ENCODE results near the gene MACIR.
A peak's percentile ranks its signal among the peaks of the same experiment; 100 is the strongest.
"Not testable (repeated sequence)": the region's sequence is repeated elsewhere in the genome, so short reads cannot be mapped to it uniquely, and the experiment has no call there.

The MACIR gene, protein sequence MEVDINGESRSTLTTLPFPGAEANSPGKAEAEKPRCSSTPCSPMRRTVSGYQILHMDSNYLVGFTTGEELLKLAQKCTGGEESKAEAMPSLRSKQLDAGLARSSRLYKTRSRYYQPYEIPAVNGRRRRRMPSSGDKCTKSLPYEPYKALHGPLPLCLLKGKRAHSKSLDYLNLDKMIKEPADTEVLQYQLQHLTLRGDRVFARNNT
- 3.7 to 6.0 (median 5.4) reads per million in 4 experiments for total RNA-seq

DNA sequence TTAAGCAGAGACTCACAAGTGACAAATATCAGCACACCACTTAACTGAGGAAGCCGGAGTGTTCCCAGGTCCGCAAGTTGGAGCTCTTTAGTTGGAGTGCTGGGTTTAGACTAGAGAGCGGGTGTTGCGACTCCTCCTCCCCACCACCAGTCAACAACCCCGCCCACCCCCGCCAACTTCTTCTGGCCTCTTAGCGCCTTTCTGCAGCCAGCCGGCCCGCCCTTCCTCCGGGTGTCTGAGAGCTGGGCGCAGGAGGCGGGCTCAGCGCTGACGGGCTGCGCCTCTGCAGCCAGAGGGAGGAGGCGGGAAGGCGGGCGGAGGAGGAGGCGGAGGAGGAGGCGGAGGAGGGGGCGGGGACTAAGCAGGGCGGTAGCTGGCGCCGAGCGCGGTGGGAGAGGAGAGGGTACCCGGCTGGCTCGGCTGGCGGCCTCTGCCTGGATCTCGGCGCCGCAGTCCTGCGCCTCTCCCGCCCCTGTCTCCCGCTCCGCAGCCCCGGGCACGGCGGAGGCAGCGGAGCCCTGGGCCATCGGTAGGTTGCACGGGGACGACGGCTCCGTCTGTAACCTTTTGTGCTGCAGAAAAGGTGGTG lies at the start of gene MACIR:
Gene MACIR (plus strand): TSS at position 396 of the 589 bp plus-strand sequence. CDS start 17,157 bp downstream, outside the sequence.
- peak; percentile 87 for DNase-seq

DNA sequence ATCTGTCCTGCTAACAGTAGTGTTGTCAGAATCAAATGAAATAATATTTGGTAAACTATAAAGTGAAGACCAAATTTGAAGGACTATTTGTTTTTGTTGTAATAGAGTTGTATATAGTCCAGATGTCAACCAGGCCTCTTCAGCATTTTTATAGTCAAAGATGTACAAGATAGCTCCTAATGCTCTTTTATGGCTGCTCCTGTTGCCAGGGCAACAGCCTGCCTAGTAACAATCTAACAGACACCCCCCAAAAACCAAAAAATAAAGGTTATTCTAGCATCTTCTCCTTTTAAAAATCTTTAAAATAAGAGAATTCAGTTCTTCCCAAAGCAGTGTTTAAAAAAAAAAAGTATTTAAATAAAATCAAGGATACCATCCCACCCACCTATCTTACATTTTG lies 49.5 kb upstream of the MACIR start:
- DNase-seq: no peak

DNA sequence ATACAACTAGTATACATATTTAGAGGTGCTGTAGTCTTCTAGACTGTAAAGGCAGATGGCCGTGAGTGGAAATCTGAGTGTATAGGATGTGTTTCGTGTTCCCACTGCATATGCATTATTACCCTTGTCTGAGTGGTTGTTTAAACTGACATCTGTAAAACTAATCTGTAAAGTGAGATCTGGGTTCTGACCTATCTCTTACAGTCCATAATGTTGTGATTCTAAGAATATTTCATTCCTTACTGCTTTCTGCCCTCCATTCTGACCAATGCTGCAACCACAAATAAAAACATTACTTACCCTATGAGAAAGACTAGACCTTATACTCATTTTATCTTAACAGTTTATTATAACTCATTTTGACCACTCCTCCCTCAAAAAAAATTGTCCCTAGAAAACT lies 47.6 kb upstream of the MACIR start:
- DNase-seq: no peak

DNA sequence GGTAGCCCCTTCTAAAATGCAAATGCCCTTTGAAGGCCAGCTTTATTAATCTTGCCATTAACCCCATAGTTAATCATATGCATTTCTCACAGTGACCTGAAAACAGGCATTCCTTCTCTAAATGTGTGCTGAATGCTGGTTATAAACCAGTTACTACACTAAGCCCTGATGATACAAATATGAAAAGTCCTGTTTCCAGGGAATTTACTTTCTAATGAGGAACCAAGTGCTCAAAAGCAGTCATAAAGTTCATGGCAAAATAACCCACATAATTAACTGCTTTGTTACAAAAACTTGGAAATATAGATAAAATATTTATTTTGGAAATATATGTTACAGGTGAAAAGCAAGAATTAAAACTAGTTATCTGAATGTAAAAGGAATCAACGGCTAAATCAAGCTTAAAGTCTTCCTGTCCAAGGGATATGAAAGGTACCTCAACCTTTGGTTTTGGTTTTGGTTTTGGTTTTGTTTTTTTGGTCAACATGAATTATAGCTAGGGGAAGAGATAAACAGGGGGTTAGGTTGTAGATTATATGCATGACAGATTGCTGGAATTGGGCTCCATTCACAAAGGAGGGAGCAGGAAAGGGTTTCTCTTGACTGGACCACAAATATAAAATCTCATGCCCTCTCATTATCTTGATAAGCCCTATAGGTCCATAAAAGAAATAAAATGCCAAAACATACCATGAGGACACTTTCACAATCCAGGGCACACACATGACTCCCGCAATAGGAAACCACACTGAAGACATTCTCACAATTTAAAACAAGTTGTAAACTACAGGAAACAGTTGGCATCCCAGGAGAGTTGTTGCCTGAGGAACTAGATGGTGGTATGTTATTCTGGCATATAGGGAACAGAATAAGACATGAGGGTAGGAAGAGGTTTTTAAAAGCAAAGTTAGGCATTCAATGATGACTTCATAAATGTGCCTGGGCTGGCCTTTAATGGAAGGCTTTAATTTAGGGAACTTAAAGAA lies 46.7 kb upstream of the MACIR start:
- DNase-seq: no peak

DNA sequence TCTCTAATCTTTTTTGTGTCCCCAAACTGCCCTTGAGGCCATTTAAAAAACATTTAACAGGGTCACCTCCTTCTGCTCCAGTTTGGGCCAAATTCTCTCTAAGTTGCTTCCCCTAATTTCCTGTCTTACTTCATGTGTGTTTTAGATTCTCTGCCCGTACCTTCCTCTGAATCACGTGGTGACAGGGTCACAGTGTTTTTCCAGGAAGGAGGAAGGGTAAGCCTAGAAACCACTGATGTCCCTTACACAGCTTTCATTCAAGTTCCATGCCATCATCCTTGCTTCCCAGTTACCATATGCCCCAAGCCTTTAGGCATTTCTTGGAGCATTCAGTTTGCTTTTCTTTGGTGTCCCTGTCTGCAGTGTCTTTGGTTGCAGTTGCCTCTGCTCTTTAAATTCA lies 42.4 kb upstream of the MACIR start:
- no peak for DNase-seq

DNA sequence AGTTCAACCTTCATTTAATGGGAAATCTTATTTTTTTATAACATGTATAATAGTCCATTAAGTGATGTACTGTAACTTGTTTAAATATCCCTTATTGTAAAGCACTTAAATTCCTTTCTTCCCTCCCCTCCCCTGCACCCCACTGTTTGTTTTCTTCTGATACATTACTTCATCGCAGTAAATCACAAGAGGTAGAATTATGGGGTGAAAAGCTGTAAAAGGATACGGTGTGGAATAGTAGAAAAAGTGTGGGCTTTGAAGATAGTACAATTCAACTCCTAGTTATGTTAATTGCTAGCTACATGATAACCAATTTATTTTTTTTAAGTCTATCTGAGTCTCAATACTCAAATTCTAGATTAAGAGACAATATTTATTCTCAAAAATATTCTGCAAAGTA lies 41.9 kb upstream of the MACIR start:
- no peak for DNase-seq

DNA sequence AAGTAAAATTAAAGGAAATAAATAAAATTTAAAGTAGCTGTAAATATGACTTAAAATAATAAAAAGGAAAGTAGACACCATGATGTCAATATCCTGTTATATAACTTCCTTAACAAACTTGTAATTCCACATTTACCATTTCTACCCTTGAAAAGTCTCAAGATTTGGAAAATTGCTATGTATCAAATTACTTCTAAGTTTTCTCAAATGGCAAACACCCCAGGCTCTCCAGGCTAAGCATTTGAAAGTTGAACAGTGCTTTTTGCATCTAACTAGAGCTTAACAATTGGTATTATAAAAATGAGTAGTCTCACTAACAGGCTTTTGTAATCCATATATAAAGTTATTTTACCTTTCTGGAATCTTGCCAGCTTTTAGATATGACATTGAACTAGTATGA lies 41.5 kb upstream of the MACIR start:
- no peak for DNase-seq

DNA sequence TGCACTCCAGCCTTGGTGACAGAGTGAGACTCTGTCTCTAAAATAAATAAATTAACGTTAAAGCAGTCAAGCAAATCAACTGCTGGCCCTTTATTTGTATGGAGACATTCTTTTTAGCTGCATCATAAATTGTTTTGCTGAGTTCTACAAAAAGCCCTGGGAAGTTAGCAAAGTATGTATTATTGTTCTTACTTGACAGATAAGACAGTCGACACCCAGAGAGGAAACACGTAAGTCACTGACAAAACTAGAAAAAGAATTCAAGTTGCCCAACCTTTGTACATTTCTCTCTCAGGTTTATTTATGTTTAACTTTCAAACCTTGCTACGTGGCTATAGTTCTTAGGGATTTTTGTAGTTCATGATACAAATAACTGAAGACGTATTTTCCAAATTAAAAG lies 40.4 kb upstream of the MACIR start:
- DNase-seq: no peak

DNA sequence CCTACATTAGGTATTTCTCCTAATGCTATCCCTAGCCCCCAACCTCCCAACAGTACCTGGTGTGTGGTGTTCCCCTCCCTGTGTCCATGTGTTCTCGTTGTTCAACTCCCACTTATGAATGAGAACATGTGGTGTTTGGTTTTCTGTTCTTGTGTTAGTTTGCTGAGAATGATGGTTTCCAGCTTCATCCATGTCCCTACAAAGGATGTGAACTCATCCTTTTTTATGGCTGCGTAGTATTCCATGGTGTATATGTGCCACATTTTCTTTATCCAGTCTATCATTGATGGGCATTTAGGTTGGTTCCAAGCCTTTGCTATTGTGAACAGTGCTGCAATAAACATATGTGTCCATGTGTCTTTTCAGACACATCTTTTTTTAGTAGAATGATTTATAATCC lies 39.5 kb upstream of the MACIR start:
- DNase-seq: not testable (repeated sequence)

DNA sequence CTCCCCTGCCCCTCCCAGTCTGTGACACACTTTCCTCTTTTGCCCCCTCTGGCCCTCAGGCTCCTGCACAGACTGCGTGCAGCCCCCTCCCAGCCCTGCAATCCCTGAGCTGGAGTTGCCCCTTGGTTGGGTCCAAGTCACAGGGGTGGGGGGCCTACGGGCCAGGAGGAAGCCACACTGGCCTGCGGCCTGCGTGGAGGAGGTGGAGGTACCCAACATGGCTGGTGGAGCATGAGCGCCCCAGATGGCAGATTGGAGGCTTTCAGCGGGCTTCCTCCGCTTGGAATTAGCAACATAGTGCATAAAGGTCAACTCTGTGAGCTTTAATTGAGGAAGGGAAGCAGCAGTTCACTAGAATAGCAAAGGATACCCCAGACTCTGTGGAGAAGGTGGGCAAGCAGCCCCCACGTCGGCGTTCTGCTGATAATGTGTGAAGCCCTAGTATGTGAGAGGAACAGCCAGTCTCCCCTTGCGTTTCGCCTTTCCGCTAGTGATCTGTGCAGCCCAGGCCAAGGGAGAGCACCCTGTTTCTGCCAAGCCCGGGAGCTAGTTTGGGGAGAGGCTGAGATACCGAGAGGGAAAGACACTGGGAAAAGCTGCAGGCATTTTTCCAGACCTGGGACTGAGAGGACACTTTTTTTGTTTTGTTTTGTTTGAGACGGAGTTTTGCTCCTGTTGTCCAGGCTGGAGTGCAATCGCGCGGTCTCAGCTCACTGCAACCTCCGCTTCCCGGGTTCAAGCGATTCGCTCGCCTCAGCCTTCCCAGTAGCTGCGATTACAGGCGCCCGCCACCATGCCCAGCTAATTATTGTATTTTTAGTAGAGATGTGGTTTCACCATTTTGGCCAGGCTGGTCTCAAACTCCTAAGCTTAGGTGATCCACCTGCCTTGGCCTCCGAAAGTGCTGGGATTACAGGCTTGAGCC lies 35.3 kb upstream of the MACIR start:
- DNase-seq: no peak

DNA sequence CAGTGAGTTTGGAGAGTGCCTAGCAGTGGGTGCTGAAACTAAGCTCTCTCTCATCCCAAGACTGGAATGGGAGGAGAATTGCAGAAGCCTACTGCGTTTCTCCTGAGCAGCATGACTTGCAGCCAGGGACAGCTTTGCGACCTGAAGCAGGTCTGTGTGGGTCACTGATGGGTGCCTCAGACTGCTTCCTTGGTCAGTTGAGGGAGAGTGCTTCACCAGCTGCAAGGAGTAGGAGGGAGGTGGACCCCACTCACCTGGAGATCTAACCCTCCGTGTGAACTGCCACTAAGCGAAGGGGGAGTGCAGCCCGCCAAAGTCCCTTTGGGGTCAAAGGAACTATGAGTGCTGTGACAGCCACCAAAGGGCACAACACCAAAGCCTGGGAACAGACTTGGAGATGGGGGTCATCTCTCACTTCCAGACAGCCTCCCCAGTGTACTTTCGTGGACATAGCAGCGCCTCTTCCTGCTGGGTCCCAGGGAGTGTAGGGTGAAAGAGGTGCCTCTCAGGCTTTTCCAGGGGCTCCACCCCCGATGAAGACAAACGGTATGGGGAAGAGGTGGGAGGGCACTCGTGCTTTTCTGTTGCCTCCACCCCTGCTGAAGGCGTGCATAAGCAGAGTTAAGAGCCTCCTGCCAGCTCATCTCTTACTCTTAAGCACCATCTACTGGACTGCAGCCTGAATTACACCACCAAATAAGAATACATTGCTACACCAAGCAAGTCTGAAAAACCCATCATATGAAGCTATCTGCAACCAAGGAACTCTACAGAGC lies 34.3 kb upstream of the MACIR start:
- DNase-seq: no peak

DNA sequence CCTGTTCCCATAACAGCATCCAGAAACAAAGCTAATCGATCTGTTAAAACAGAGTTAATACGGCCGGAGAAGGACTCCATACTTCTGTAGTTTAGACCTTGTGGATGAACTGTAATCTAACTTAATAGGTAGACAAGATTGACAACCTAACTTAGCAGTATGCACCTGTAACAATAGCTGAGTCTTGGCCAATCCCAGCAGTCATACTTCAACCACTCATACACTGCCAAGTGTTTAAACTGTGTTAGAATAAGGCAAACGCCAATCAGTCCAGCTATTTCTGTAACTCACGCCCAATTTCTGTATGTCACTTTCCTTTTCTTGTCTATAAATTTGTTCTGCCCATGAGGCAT lies 33.7 kb upstream of the MACIR start:
- no peak for DNase-seq

DNA sequence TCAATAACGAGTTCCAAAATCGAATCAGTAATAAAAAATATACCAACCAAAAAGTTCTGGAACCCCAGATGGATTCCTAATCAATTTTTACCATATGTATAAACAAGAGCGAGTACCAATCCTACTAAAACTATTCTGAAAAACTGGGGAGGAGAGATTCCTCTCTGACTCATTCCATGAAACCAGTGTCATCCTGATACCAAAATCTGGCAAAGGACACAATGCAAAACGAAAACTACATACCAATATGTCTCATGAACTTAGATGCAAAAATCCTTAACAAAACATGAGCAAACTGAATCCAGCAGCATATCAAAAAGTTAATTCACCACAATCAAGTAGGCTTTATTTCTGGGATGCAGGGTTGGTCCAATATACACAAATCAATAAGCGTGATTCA lies 30.5 kb upstream of the MACIR start:
- no peak for DNase-seq

DNA sequence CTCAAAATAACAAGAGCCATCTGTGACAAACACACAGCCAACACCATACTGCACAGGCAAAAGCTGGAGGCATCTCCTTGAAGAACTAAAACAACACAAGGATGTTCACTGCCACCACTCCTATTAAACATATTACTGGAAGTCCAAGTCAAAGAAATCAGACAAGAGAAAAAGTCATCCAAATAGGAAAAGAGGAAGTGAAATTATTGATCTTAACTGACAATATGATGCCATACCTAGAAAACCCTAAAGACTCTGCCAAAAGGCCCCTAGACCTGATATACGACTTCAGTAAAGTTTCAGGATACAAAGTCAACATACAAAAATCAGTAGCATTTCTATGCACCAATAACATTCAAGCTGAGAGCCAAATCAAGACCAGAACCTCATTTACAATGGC lies 30.0 kb upstream of the MACIR start:
- DNase-seq: no peak

DNA sequence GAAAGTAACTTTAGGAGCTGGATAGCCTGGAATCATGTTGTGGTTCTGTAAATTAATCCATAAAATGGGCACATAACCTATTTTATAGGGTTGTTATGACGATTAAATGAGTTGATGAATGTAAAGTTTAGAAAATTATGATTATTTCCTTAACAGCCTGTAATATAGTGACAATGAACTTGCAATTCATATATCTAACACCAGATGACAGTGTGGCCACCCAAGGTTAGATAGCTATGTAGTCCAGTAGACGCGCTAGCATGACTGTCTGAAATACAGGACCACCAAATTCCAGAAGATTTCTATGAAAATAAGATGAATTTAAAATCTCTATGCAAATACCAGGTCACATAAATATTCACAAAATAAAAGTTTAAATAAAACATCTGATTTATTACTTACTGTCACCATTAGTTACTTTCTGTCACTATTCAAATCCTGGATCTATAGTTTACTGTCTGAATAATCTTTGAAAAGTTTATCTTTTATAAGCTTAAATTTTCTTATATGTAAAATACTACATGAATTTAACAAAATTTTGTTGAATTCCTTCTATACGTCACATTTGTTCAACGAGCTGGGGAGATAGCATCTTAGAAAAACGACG lies 26.1 kb upstream of the MACIR start:
- no peak for DNase-seq

DNA sequence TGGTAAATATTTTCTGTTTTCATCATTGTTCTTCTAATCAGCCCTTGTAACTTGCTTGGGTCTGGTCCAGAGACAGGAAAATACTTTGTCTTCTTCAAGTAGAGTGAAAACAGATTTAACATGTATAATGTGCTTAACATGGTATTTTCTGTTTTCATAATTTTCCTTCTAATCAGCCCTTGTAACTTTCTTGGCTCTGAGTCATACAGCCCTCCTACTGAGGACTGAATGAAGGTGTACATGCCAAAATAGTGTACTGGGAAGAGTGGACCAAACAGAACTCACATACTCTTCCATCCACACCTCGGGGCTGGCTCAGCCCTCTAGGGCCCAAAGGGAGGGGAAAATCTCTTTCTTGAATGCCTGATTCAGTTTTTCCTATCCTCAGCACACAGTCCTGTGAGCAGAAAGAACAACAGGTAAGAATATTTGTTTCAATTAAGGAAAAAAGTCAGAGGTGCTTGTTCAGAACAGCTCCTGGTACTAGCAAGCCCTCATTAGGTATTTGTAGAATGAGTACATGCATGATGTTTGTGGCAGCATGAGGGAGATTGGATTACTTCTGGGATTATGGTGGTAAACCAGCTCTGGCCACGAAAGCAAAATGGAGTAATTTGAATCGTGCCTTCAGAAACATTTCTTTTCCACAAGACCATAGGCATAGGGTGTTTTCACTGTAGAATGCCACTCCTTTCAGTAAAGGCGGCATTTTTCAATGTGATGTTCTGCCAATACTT lies 24.2 kb upstream of the MACIR start:
- no peak for DNase-seq

DNA sequence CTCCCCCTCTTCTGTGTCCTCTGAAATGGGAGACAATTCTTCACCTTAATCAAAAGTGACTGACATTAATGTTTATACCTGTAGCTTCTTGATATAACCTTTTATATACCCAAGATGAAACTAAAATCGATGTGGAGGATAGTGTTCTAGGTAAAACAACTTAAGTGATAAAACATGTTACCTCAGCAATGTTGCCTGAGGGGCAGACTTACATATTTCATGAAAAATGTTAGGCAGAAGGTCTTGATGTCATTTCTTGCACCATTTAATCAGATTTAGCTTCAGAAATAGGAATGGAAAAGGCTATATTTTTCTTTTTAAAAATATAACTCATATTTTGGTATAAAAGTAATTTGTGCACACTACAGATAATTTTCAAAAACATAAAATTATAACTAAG lies 22.7 kb upstream of the MACIR start:
- no peak for DNase-seq

DNA sequence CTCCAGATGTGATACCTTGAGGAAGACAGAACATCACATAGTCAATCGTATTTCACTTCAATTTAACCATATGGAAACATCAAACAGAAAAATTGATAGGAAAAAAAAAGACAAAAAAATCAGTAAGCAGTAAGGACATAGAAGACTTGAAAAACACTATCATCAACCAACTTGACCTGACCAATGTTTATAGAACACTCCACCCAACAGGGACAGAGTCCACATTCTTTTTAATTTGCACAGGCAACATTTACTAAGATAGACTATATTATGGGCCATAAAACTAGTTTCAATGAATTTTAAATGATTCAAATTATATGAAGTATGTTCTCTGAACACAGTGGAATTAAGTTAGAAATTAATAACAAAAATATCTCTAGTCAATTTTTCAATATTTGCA lies 20.8 kb upstream of the MACIR start:
- DNase-seq: no peak

DNA sequence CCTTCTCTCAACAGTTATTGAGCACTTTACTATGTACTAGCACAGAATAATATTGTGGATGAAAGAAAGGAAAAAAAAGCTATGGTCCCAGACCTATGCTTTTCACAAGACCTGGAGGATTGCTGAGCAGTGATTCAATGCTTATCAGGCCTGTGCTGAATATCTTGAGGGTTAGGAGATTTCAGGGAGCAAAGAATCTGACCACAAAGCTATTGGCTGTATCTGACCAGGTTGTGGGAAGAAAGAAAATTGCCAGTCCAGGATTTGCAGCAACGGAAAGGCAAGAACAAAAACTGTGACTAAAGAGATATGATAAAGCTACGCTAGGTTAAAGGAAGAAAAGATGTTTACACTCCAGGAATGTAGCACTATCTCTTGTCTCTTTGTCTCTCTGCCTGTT lies 14.9 kb upstream of the MACIR start:
- no peak for DNase-seq

DNA sequence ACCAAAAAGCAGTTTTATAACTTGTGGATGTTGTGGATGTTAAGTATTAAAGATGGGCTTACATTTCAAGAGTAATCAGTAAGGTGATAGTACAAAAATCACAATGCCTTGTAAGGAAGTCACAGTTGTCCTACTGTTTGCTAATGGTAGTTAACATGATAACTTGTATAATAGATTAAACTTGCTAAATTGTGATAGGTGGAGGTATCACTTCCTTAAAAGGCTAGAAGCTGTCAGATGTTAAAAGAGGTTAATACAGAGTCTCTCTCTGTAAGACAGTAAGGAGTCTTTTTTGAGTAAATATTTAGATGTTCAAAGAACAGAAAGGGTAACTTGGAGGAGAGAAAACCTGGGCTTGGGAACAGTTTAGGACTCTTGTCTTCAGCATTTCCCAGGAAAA lies 14.2 kb upstream of the MACIR start:
- no peak for DNase-seq

DNA sequence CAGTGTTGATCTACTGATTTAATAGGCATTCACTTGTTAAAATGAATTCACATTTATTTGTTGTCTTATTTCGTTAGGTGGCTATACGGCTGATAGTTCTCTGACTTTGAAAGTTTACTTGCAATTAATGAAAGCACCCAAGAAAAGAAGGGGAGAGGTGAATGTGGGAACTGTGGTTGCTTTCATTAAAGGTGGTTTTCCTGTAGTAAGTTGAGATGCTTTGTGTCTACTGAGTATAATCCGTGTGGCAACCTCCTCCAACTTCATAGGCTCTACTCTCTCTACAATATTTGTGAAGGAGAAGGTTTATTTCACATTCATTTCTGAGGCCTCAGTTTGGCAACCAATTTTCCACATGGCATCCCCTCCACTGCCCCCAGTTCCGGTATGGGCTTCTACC lies 12.8 kb upstream of the MACIR start:
- no peak for DNase-seq
